ENCODE data around the gene SMC3. TPM values are rescaled to one million over a fixed set of nuclear protein-coding genes. Genes with fewer than 3 reads are reported as not detected.
"Not testable (repeated sequence)": the region's sequence is repeated elsewhere in the genome, so short reads cannot be mapped to it uniquely, and the experiment has no call there.

SMC3 gene
- total and polyA plus RNA-seq, 4 donors = 7.2 to 26.4 (median 18.1) TPM

GRCh38 chr10:110638319-110638718 lies 70.8 kb downstream of the SMC3 start:
- Histone ChIP-seq H3K4me3 (ENCODE audit: low read depth in 1 of 3, low read length in 3 of 3) (no peak overlapping the region), H3K27me3 (ENCODE audit: control insufficient read depth in 4 of 4, insufficient read depth in 4 of 4, low read length in 3 of 4) (peaks cover 0 to 11% (median 7%) of the 10 kb centered on the region in 4 donors), H3K27ac (ENCODE audit: low read depth in 1 of 2, low read length in 2 of 2) (no peak overlapping the region), H3K9ac (ENCODE audit: low read depth in 1 of 2, low read length in 2 of 2) (no peak overlapping the region), H3K36me3 (ENCODE audit: control insufficient read depth in 4 of 4, insufficient read depth in 3 of 4, low read depth in 1 of 4, low read length in 3 of 4) (no peaks in the 10 kb centered on the region), H3K4me1 (ENCODE audit: control insufficient read depth in 4 of 4, insufficient read depth in 4 of 4, low read length in 3 of 4) (peaks cover 0 to 8% (median 5%) of the 10 kb centered on the region in 4 donors), H3K9me3 (ENCODE audit: control insufficient read depth in 4 of 4, low read length in 3 of 4) (no peaks in the 10 kb centered on the region)
- 76% methylated on average over 3 of the region's 3 CpGs for WGBS
- DNase-seq (ENCODE audit: low spot score) = no peak
- TF ChIP-seq CTCF (IDR thresholded peaks at IDR 0.05; ENCODE audit: low read depth, low read length, missing input control) (no peak), RXRA (IDR thresholded peaks at IDR 0.05) (no peak), SP1 (IDR thresholded peaks at IDR 0.05) (no peak), HNF4G (IDR thresholded peaks at IDR 0.05) (no peak), EGR1 (IDR thresholded peaks at IDR 0.05; ENCODE audit: low read depth in 2 of 2) (no peak), FOXA1 (IDR thresholded peaks at IDR 0.05) (no peak)
- TF ChIP-seq, protein P1, sequence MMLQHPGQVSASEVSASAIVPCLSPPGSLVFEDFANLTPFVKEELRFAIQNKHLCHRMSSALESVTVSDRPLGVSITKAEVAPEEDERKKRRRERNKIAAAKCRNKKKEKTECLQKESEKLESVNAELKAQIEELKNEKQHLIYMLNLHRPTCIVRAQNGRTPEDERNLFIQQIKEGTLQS (IDR thresholded peaks at IDR 0.05) = no peak
- TF ChIP-seq, protein P2, sequence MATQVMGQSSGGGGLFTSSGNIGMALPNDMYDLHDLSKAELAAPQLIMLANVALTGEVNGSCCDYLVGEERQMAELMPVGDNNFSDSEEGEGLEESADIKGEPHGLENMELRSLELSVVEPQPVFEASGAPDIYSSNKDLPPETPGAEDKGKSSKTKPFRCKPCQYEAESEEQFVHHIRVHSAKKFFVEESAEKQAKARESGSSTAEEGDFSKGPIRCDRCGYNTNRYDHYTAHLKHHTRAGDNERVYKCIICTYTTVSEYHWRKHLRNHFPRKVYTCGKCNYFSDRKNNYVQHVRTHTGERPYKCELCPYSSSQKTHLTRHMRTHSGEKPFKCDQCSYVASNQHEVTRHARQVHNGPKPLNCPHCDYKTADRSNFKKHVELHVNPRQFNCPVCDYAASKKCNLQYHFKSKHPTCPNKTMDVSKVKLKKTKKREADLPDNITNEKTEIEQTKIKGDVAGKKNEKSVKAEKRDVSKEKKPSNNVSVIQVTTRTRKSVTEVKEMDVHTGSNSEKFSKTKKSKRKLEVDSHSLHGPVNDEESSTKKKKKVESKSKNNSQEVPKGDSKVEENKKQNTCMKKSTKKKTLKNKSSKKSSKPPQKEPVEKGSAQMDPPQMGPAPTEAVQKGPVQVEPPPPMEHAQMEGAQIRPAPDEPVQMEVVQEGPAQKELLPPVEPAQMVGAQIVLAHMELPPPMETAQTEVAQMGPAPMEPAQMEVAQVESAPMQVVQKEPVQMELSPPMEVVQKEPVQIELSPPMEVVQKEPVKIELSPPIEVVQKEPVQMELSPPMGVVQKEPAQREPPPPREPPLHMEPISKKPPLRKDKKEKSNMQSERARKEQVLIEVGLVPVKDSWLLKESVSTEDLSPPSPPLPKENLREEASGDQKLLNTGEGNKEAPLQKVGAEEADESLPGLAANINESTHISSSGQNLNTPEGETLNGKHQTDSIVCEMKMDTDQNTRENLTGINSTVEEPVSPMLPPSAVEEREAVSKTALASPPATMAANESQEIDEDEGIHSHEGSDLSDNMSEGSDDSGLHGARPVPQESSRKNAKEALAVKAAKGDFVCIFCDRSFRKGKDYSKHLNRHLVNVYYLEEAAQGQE (IDR thresholded peaks at IDR 0.05) = no peak
- TF ChIP-seq, protein P3, sequence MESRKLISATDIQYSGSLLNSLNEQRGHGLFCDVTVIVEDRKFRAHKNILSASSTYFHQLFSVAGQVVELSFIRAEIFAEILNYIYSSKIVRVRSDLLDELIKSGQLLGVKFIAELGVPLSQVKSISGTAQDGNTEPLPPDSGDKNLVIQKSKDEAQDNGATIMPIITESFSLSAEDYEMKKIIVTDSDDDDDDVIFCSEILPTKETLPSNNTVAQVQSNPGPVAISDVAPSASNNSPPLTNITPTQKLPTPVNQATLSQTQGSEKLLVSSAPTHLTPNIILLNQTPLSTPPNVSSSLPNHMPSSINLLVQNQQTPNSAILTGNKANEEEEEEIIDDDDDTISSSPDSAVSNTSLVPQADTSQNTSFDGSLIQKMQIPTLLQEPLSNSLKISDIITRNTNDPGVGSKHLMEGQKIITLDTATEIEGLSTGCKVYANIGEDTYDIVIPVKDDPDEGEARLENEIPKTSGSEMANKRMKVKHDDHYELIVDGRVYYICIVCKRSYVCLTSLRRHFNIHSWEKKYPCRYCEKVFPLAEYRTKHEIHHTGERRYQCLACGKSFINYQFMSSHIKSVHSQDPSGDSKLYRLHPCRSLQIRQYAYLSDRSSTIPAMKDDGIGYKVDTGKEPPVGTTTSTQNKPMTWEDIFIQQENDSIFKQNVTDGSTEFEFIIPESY (IDR thresholded peaks at IDR 0.05) = no peak
- TF ChIP-seq, protein P4, sequence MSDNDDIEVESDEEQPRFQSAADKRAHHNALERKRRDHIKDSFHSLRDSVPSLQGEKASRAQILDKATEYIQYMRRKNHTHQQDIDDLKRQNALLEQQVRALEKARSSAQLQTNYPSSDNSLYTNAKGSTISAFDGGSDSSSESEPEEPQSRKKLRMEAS (IDR thresholded peaks at IDR 0.05) = no peak

DNA sequence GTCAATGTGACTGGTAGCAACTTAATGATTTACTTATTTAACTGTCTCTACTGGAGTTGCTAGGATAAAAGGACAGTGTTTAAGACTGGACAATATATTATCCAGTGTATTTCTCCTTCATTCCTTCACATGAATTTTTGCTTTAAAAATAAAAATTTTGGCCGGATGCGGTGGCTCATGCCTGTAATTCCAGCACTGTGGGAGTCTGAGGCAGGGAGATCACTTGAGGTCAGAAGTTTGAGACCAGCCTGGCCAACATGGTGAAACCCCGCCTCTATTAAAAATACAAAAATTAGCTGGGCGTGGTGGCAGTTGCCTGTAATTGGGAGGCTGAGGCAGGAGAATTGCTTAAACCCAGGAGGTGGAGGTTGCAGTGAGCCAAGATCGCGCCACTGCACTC lies 71.6 kb downstream of the SMC3 start:
- 95% methylated on average over 6 of the region's 6 CpGs for WGBS
- not testable (repeated sequence) for H3K36me3 ChIP-seq (ENCODE audit: control insufficient read depth in 4 of 4, insufficient read depth in 3 of 4, low read depth in 1 of 4, low read length in 3 of 4); H3K9ac ChIP-seq (ENCODE audit: low read depth in 1 of 2, low read length in 2 of 2); H3K4me3 ChIP-seq (ENCODE audit: low read depth in 1 of 3, low read length in 3 of 3); DNase-seq (ENCODE audit: low spot score); H3K27ac ChIP-seq (ENCODE audit: low read depth in 1 of 2, low read length in 2 of 2); H3K9me3 ChIP-seq (ENCODE audit: control insufficient read depth in 4 of 4, low read length in 3 of 4)
- Histone ChIP-seq H3K27me3 (ENCODE audit: control insufficient read depth in 4 of 4, insufficient read depth in 4 of 4, low read length in 3 of 4) (peaks cover 0 to 11% (median 7%) of the 10 kb centered on the region in 4 donors), H3K4me1 (ENCODE audit: control insufficient read depth in 4 of 4, insufficient read depth in 4 of 4, low read length in 3 of 4) (peaks cover 1 to 15% (median 11%) of the 10 kb centered on the region in 4 donors)

- WGBS = 71% methylated on average over 6 of the region's 6 CpGs
- peaks cover 0 to 13% (median 7%) of the 10 kb centered on the region in 4 donors for H3K27me3 ChIP-seq (ENCODE audit: control insufficient read depth in 4 of 4, insufficient read depth in 4 of 4, low read length in 3 of 4)
- H3K9ac ChIP-seq (ENCODE audit: low read depth in 1 of 2, low read length in 2 of 2); H3K4me3 ChIP-seq (ENCODE audit: low read depth in 1 of 3, low read length in 3 of 3); H3K9me3 ChIP-seq (ENCODE audit: control insufficient read depth in 4 of 4, low read length in 3 of 4); H3K27ac ChIP-seq (ENCODE audit: low read depth in 1 of 2, low read length in 2 of 2); DNase-seq (ENCODE audit: low spot score); H3K36me3 ChIP-seq (ENCODE audit: control insufficient read depth in 4 of 4, insufficient read depth in 3 of 4, low read depth in 1 of 4, low read length in 3 of 4): not testable (repeated sequence)
- H3K4me1 ChIP-seq (ENCODE audit: control insufficient read depth in 4 of 4, insufficient read depth in 4 of 4, low read length in 3 of 4) = peaks cover 3 to 22% (median 17%) of the 10 kb centered on the region in 4 donors
Measured at GRCh38 chr10:110639858-110640257, 72.4 kb downstream of the SMC3 start.
